HCEC 1CT (cell line): ENCODE results near the gene CA7.
"Not testable (repeated sequence)": the region's sequence is repeated elsewhere in the genome, so short reads cannot be mapped to it uniquely, and the experiment has no call there.

Source experiments
- DNase-seq: peaks from one replicate; pipeline ENCODE4 v3.0.0-alpha.2; 2017

The CA7 gene

DNA sequence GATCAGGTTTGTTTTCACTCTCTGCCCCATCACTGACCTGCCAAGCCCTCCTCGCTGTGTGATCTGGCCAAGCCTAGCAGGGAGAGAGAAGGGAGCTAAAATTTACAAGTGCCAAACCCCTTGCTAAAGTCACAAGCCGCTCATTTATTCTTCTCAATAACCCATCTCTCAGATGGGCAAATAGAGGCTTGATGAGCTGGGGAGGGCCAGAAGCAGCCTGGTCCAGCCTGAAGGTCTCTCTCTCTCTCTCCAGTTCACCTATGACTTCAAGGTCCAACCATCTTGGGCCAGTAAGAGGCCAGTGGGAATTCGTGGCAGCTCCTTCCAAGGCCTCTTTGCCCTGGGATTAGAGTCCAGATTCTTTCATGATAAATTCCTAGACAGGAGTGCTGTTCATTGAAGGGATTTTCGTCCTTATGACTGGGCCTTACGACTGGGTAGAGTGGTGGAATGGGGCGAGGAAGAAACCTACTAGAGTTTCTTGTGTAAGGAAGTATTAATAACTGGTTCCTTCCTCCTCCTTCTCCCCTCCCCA, 3.4 kb downstream of the CA7 start:
- DNase-seq: no peak

- no peak for DNase-seq
These were observed 4.0 kb downstream of the CA7 start for GRCh38 chr16:66848172-66848571.

DNA sequence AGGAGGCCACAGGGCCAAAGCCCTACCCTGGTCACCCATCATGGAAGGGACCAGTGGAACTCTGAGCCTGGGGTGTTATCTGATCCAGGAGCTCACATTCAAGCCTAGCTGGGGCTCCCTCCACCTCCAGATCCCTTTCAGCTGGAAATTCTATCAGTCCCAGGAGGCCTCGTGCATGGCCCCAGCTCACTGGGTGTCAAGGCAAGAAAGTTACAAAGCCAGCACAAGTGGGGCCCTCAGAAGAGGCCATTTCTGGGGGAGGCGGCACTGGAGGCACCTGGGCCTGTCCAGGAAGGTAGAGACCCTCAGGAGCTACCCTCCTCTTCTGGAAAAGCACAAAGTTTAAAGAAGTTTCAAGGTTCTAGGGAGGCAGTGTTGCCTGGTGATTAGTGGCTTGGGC, 4.8 kb downstream of the CA7 start:
- DNase-seq: no peak

DNA sequence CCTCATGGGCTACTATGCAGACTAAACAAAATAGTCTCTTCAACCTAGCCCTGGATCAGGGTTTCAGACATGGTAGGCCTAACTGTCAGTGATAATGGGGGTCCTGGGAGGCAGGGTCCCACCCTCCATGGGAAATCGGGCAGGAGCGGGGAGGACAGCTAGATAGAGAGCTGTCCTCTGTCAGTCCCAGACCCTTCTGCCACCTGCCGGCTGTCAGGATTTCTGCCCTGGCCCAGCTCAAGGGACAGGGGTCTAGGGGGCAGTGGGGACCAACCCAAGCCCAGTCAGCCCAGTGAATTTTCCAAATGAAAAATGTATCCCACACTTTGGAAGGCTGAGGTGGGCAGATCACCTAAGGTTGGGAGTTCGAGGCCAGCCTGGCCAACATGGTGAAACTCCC, 5.3 kb downstream of the CA7 start:
- no peak for DNase-seq

DNA sequence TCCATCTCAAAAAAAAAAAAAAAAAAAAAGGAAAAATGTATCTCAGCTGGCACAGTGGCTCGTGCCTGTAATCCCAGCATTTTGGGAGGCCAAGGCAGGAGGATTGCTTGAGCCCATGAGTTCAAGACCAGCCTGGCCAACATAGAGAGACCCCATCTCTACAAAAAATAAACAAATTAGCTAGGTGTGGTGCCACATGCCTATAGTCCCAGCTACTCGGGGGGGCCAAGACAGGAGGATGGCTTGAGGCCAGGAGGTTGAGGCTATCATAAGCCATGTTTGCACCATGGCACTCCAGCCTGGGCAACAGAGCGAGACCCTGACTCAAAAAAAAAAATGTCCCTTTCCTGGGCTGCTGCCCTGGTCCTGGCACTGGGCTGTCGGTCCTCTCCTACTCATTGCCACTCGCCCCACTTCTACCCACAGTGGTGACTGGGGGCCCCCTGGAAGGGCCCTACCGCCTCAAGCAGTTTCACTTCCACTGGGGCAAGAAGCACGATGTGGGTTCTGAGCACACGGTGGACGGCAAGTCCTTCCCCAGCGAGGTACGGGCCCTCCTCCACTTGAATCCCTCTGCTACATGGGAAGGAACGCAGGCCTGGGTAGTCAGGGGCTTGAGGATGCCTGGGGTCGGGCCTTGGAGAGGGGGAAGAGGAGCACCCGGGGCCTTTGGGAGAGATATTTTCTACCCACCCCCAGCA, 6.1 kb downstream of the CA7 start:
- DNase-seq: no peak

GRCh38 chr16:66851166-66851964, 7.2 kb downstream of the CA7 start:
- DNase-seq: no peak

DNA sequence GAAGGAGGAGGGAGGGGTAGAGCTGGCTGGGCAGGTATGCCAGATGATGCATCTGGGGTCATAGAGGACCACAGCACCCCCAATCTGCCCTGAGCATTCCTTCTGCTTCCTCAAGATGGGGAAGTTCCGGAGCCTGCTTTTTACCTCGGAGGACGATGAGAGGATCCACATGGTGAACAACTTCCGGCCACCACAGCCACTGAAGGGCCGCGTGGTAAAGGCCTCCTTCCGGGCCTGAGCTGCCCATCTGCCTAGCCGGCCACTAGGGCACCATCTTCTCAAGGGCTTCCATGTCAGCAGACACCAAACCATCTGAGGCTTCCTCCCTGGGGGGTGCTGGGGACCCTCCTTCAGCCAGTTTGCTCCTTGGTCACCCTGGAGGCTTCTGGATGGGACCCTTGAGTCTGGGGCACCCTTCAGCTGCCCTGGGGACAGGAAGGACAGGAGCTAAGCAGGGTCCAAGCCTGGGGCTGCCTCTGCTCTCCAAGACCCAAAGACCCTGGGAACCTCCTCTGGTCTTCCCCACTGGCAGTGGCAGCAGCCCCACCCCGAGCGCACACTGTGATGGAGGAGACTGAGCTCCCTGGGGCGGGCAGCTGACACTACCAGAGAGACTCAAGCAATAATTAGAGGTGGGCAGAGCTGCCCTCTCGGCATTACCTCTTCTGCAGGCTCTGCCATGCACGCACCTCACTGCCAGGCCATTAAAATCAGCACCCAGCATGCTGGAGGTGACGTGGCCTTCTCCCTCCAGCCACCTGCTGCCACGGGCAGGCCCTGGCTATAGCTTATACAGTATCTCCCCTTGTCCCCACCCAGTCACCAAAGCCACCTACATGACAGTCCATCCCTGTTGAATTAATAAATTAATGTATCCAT, 9.3 kb downstream of the CA7 start:
- no peak for DNase-seq

DNA sequence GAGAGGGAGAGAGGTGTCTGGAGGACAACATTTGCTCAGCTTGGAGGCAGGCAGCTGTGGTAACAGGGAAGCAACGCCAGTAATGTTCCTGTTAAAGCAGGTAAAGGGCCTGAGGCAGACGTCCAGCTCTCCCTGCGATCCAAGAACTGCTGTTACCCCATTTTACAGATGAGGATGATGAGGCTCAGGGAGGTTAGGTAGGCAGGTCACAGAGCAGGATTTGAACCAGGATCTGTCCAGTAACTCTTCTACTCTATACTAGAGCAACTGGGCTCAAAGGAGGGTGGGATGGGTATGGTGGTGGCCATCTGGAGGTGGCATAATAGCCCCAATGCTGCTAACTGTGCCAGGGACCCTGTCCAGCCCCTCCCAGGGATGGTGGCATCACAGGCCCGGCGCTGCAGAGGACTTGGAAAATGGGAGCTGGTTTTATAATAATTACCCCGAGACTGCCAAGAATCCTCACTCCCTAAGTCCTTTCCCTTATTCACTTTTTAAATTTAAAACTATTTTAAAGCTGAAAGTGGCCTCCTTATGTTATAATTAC, 12.0 kb downstream of the CA7 start:
- no peak for DNase-seq

DNA sequence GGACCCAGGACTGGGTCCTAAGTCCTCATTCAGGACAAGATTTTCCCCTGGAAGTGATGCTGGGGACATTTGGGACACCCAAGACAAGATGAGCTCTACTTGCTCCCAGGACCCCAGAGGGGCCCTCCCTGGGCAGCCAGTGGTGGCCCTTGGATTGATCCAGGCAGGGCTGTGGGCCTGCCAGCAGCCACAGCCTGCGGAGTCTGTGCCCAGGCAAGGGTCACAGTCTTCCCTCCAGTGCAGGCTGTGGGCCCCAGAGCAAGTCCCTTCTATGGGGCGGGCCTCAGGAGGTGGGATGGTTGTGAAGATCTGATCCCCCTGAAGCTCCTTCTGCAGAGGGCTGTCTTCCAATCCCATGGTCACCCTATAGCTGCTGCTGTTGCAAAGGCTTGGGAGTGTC, 12.6 kb downstream of the CA7 start:
- no peak for DNase-seq

GRCh38 chr16:66857437-66857836, 13.2 kb downstream of the CA7 start:
- no peak for DNase-seq

DNA sequence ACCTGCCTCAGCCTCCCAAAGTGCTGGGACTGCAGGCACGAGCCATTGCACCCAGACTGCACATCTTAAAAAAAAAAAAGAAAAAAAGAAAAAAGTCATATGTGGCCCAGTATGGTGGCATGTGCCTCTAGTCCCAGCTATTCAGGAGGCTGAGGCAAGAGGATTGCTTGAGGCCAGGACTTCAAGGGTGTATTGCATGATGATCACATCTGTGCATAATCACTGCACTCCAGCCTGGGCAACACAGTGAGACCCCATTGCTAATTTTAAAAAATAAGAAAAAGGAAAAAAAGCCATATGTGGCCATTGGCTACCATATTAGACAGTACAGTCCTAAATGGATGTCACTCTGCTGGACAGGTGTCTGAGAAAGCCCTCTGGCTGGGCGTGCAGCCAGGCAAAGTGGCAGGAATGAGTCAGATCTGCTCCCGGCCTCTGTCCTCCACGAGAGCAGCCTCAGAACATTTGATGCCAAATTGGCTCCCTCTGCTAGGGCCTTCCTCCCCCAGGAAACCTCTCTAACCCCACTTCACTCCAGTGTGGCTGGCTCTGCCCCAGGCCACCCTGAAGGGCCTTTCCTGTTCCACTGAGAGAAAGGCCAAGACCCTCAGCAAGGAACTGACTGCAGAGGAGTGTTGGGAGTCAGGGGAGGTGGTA, 14.7 kb downstream of the CA7 start:
- no peak for DNase-seq

DNA sequence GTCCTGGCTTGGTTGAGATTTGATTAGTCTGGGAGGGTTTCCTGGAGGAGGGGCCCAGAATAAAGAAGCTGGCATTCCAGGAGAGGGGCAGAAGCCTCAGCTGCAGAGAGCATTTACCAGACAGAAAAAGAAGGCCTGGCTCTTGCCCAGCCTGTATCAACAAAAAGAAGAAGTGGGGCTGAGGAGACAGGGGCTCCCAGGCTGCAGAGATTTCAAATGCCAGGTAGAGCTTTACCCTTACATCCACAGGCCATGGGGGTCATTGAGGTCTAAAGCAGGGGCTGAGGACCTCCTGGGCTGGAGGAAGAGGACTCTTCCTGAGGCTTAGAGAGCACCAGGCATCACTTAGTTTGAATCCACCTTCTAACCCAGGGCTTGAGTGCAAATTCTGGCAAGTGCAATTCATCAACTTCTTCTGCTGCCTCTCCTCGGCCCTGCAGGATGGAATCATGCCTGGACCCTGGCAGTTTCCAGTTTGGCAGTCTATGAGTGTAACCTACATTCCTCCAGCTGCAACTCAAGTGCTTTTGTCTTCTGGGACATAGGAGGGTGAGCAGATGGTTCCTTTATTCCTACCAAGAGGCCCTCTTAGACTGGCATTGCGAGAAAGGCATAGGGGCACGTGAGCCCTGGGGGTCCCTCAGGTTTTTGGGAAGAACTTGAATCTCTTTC, 15.3 kb downstream of the CA7 start:
- no peak for DNase-seq

DNA sequence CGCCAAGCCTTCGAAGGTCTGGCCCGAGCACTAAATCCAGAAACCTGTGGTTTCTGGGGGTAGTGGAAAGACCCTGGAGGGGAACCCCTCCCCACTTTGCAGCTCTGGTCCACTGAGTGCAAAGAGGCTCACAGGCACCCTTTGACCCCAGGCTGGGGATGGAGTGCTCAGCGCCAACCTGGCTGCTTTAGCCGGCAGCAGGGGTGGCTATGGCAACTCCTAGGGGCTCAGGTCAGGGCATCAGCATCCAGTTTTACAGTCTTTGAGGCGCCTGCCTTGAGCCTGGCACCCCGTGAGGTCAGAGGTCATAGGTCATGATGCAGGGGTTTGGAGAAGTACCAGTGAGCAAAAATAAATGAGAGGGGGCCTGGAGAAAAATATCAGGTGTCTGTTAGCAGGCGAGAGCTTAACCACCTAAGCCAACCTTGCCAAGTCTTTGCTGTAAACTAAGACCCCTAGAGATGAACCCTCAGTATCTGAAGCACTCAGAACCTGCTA, 17.9 kb downstream of the CA7 start:
- DNase-seq: no peak

DNA sequence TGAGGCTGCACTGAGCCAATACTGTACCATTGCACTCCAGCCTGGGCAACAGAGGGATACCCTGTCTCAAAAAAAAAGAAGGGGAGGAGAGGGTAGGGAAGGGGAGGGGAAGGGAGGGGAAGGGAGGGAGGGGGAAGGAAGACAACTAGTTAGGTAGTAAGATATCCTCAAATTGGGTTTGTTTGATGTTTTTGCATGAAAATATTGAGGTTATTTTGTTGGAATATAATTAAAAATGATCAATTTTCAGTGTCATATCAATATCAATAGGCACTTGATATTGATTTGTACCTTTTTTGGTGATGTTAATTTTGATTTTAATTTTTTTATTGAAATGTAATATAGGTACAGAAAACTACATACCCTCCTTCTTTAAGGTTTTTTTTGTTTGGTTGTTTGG, 19.5 kb downstream of the CA7 start:
- DNase-seq: no peak

GRCh38 chr16:66869424-66869823, 25.2 kb downstream of the CA7 start:
- no peak for DNase-seq

DNA sequence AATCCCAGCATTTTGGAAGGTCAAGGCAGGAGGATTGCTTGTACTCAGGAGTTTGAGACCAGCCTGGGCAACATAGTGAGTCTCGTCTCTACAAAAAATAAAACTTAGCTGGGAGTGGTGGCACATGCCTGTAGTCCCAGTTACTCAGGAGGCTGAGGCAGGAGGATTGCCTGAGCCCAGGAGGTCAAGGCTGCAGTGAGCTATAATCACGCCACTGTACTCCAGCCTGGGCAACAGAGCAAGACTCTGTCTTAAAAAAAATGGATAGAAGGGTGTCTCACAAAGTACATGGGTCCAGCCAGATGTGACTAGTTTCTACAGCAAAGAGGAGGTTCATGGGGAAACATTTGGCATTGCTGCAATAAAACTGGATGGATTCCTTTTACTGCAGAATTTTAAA, 27.1 kb downstream of the CA7 start:
- not testable (repeated sequence) for DNase-seq

GRCh38 chr16:66871840-66872239, 27.6 kb downstream of the CA7 start:
- no peak for DNase-seq

DNA sequence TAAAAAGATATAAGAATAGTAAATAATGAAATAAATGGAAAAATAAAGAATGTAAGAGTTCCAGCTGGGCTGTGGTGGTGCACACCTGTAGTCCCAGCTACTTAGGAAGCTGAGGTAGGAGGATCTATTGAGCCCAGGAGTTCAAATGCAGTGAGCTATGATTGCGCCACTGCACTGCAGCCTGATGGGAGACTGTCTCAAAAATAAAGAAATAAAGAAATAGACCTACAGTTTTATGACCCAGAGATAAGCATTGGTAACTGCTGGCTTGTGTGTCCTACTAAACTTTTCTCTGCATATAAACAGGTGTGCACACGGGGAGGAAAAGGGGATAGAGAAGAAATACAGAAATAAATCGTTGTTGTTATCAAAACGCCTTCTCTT, 28.3 kb downstream of the CA7 start:
- no peak for DNase-seq

- peak; percentile 100 for DNase-seq
These were observed 28.9 kb downstream of the CA7 start for GRCh38 chr16:66872943-66873684.

- DNase-seq: no peak
These were observed 29.5 kb downstream of the CA7 start for GRCh38 chr16:66873685-66874055.
